ENCODE data around the gene C10orf71.

Gene C10orf71

GRCh38 chr10:49294731-49295130 is 4.2 kb upstream of the C10orf71 start:
- no peak for DNase-seq

- DNase-seq = no peak
Measured at GRCh38 chr10:49295297-49295696, 3.7 kb upstream of the C10orf71 start.

- no peak for DNase-seq
Measured at GRCh38 chr10:49296382-49296781, 2.6 kb upstream of the C10orf71 start.

DNA sequence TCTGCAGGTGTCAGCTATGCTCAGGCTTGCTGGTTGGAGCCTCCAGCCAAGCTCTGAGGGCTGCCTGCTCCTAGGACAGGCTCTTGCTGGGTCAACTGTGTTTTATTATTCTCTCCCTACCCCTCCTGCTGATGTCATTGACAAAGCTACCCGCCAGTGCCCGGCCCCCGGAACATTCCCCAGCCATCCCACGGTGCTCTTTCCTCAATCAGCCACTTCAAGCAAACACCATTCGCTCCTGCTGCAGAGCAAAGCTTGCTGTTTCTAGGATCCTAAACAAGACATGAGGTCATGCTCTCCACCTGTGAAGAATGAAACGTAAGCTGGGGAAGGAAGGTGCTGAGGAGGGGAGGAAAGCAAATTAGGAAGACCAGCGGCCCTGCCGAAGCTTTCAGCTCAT is 2.1 kb upstream of the C10orf71 start:
- no peak for DNase-seq

GRCh38 chr10:49297818-49298670 is 926 bp upstream of the C10orf71 start:
- DNase-seq = no peak

- no peak for DNase-seq
Measured at GRCh38 chr10:49298671-49298982, 343 bp upstream of the C10orf71 start.

DNA sequence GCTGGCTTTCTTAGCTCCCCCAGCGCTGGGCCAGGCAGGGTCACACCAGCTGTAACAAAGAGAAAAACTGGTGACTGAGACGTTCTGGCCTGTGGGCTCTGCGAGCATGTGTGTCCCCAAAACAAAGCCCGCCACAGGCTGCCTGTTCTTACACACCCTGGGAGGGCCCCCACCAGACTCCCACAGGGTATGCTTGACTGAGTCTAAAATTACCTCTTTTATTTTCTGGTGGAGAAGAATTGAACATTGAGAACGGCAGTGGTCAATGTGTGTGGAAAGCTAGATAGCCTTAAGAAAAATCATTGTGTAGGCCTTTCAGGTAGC is 808 bp downstream of the C10orf71 start:
- no peak for DNase-seq

GRCh38 chr10:49300140-49300974 is 1.4 kb downstream of the C10orf71 start:
- DNase-seq = peak; percentile 11

GRCh38 chr10:49301302-49301701 is 2.3 kb downstream of the C10orf71 start:
- no peak for DNase-seq

DNA sequence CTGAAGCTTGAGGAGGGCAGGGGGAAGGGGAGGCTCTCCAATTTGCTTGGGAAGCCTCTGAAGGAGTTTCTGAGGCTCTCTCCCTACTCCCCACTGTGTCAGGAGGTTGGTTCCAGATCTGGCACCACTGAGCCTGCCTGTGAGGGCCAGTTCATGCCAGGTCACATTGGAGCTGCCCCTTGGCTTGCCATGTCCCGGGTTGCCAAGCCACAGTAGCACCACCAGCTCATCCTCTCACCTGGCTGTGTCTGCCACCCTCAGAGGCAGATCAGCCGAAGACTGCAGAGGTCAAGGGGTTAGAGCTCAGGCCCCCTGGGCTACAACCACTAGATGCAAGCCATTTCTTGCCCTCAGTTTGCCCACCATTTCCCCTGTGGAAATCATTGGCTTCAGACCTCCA is 3.1 kb downstream of the C10orf71 start:
- DNase-seq = no peak

DNA sequence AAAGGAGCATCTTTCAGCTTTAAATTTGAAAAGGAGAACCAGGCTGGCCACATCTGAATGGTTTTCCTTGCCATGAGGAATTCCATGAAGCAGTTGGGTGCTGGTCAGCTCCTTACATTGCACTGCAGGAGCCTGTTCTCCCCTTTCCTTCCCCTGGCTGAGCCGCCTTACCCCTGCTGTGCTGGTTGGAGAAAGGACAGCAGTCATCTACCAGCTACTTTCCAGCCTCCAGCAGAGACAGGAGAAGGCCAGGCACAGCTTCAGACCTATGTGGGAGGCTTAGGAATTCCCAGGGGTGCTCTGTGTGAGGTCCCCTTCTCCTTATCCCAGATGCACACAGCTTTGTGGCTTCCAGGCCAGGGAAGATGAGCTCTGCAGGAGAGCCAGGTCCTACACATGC is 4.7 kb downstream of the C10orf71 start:
- no peak for DNase-seq

DNA sequence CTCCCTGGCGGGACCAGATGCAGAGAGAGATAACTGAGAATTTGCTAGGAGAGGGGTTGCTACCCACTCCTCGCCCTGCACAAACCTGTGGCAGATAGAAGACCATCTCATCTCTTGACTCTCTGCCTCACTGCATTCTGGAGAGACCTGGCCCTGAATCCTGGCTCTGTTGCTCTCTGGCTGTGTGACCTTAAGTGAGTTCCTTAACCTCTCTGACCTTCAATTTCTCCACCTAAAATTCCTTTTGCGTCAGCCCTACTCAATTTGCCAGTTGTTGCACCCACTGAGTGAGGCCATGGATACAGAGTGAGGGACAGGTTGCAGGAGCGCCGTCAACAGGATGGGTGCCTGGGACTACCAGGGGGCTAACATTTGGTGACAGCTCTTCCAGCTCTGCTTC is 5.2 kb downstream of the C10orf71 start:
- no peak for DNase-seq

- no peak for DNase-seq
Measured at GRCh38 chr10:49307921-49308320, 9.0 kb downstream of the C10orf71 start.

GRCh38 chr10:49308881-49309280 is 9.9 kb downstream of the C10orf71 start:
- DNase-seq = no peak

GRCh38 chr10:49309691-49310411 is 10.9 kb downstream of the C10orf71 start:
- no peak for DNase-seq

DNA sequence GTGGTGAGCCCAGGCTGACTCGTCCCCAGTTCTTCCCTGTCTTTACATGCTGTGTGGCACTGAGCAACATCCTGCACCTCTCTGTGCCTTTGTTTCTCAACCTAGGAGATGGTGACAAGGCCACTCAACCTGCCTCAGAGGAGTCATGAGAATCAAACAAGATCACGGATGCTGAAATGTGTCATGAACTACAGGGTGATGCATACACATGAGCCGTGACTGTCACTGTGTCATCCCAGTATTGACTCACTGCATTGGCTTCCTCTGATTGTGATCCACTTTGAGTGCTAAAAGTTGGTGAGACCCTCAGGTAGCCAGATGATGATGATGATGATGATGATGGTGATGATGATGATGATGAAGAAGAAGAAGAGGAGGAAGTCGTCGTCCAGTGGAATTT is 11.5 kb downstream of the C10orf71 start:
- DNase-seq = no peak

GRCh38 chr10:49310901-49311554 is 12.1 kb downstream of the C10orf71 start:
- DNase-seq = no peak

GRCh38 chr10:49311555-49312236 is 12.7 kb downstream of the C10orf71 start:
- DNase-seq = no peak

DNA sequence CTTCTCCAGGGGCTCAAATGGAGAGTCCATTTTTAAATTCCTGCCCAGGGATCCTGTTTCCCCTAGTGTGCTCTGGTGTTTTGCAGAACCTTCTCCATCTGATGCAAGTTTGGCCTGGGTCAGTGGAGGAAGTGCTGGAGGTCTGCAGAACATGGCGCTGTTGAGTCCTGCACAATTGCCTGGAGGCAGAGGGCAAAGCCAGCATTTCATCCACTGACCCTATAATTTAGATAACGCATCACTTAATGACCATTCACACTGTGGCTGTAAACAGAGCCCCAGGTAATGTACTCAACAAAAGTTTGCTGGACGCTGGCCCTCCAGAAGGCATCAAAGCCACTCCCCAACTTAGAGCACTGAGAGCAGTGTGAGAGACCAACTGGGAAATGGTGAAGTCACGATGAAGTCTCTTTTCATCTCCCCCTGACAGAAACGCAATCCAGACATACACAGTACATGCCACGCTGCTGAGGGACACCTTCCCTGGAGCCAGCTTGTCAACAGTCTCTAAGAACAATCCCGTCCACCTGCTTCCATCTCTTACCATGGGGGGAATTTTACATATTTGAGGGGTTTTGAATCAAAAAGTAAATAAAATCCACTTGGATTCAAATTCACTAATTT is 13.4 kb downstream of the C10orf71 start:
- no peak for DNase-seq

- DNase-seq = no peak
Measured at GRCh38 chr10:49313501-49314070, 14.6 kb downstream of the C10orf71 start.

DNA sequence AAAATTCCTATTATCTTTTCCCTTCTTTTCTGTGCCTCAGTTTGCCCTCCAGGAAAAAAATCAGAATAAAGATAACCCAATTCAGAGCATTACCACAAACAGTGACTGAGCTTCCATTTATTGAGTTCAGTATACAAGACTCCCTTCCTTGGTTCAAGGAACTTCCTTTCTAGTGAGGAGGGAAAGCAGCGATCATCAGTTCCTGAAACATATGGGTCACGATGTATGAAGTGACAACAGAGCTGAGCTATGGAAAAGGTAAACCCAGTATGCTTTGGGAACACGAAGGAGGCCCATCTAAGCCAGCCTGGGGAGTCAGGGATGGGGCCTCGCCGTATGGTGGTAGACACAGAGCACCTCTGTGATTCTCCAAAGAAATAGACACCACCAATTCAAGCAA is 15.8 kb downstream of the C10orf71 start:
- no peak for DNase-seq

- DNase-seq = no peak
Measured at GRCh38 chr10:49318028-49318427, 19.1 kb downstream of the C10orf71 start.

All from NCI-H345 (cell line).